Ovary (tissue), 3 donors: Measurements from ENCODE around the gene STARD5.

Experiments used
- POLR2A ChIP-seq: fragments of 450-650 bp; IDR thresholded peaks from one replicate; pipeline ENCODE4 v1.6.1; 2017; ENCODE audit warnings: antibody characterized with exemption, mild to moderate bottlenecking, moderate library complexity
- TF ChIP-seq, protein P1 (sequence below), 3 donors: fragments of 450-650 bp in 2 of 3; fragments of 200-600 bp in 1 of 3; IDR thresholded peaks; one replicate each; pipeline versions ENCODE4 v1.5.1 to v1.8.0; 2016 to 2022; ENCODE audit warnings: antibody characterized with exemption in 3 of 3, mild to moderate bottlenecking in 1 of 3
- donor health status: DM: no; HTN: no; CAD: no.

DNA sequence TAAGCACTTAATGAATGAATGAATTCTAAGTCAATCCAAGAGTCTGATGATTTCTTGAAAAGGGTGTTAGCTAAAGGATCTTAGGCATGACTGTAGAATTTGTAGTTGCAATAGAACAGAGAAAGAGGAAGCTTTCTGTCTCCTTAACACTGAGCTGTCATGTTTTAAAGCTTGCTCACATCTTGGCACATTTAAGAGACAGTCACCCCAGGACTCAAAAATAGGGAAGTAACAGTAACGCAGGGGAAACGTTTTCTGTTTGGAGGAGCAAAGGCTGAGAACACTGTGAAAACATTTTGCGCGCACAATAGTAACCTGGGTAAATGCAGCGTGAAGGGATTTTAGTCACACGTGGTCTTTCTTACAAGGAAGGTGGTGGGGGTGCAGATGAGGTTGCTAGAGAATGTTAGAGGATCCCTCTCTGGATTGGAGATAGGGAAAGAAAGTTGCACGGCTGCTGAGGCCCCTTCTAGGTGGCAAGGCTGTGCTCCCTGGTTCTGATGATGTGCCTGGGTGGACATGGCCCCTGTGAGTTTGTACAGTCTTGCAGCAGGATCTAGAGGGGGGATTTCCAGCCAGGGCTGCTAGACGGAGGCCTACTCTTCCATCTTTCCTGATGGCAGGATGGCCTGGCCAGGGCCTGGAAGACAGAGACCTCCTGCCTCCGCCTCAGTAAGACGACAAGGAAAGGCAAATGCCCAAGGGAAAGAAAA lies 12.0 kb downstream of the STARD5 start:
- TF ChIP-seq POLR2A: no peak
- TF ChIP-seq, protein P1, sequence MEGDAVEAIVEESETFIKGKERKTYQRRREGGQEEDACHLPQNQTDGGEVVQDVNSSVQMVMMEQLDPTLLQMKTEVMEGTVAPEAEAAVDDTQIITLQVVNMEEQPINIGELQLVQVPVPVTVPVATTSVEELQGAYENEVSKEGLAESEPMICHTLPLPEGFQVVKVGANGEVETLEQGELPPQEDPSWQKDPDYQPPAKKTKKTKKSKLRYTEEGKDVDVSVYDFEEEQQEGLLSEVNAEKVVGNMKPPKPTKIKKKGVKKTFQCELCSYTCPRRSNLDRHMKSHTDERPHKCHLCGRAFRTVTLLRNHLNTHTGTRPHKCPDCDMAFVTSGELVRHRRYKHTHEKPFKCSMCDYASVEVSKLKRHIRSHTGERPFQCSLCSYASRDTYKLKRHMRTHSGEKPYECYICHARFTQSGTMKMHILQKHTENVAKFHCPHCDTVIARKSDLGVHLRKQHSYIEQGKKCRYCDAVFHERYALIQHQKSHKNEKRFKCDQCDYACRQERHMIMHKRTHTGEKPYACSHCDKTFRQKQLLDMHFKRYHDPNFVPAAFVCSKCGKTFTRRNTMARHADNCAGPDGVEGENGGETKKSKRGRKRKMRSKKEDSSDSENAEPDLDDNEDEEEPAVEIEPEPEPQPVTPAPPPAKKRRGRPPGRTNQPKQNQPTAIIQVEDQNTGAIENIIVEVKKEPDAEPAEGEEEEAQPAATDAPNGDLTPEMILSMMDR (IDR thresholded peaks at IDR 0.05): no peak
